GM18499 (cell line): ENCODE data around the gene MAN1C1.
"Not testable (repeated sequence)": the region's sequence is repeated elsewhere in the genome, so short reads cannot be mapped to it uniquely, and the experiment has no call there.

Experiments
- ATAC-seq: cut with Tn5 transposase; IDR thresholded peaks from one replicate; pipeline ENCODE4 v1.9.1; 2021; ENCODE audit warnings: moderate number of reproducible peaks; ENCODE audit not compliant: insufficient read depth, unreplicated experiment

MAN1C1 gene

GRCh38 chr1:25690396-25690956 is 73.9 kb downstream of the MAN1C1 start:
- no peak for ATAC-seq

- no peak for ATAC-seq
Measured at GRCh38 chr1:25691211-25691610, 74.6 kb downstream of the MAN1C1 start.

- no peak for ATAC-seq
Measured at GRCh38 chr1:25692560-25692959, 76.0 kb downstream of the MAN1C1 start.

DNA sequence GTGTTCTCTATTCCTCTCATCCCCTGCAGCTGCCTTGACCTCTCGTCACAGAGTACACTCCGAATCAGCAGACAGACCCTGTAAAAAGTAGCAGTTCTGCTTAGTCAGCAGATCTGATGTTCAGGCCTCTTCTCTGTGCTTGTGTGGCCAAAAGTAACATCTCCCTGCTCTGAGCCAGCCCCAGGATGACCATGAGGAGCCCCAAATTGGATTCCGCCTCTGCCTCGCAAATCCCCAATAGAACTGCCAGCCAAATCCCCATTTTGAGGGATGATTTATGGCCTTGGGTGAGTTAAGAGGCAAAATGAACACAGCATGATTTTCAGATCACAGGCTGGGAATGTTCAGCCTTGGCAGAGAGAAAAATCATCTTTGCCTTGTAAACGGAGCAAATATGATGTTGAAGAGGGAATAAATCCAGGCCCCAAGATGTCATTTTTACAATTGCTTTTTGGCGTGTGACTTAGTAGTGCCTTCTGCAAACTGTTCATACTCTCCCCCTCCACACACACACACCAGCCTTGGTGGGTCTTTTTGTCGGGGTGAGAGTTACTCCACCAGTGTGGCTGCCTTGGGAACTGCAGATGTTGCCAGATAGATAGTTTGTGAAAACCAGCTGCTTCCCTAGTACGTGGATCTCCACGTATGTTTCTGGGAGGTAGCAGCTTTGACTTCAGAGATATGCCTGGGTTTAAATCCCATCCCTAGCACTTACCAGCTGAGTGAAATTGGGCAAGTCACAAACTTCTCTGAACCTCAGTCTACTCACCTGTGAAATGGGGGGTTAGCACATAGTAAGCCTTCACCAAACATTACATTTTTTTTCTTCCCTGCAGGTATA is 77.8 kb downstream of the MAN1C1 start:
- no peak for ATAC-seq

- no peak for ATAC-seq
Measured at GRCh38 chr1:25695090-25695770, 78.6 kb downstream of the MAN1C1 start.

DNA sequence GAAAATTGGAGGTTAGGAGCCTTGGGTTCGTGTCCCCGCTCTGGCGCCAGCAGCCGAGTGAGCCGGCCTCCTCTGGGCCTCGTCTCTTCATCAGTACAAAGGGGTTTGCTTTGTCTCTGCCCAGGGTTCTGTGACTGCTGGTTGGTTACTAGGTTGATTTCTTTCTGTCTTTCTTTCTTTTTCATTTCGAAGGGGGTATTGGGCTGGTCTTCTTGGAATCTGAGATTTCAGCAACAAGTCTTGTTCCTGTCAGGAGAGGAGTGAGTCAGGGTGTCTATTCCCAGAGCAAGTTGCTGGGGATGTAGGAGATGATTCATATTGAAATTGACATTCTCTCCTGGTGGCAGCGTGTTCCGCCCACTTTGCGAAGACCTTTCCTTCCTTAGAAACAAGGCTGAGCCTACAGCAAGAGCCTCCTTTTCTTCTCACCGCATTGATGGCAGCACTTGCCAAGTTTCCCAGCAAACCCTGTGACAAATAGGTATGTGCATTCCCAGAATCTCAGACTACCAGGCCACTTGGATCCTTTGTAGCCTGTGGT is 79.2 kb downstream of the MAN1C1 start:
- ATAC-seq = no peak

GRCh38 chr1:25696643-25697042 is 80.1 kb downstream of the MAN1C1 start:
- not testable (repeated sequence) for ATAC-seq

- no peak for ATAC-seq
Measured at GRCh38 chr1:25697435-25698217, 81.0 kb downstream of the MAN1C1 start.

- no peak for ATAC-seq
Measured at GRCh38 chr1:25698252-25698651, 81.7 kb downstream of the MAN1C1 start.

- ATAC-seq = not testable (repeated sequence)
Measured at GRCh38 chr1:25699059-25699458, 82.5 kb downstream of the MAN1C1 start.

GRCh38 chr1:25699500-25700143 is 83.0 kb downstream of the MAN1C1 start:
- ATAC-seq = no peak

- no peak for ATAC-seq
Measured at GRCh38 chr1:25700144-25700523, 83.5 kb downstream of the MAN1C1 start.

- ATAC-seq = no peak
Measured at GRCh38 chr1:25700626-25701025, 84.0 kb downstream of the MAN1C1 start.

DNA sequence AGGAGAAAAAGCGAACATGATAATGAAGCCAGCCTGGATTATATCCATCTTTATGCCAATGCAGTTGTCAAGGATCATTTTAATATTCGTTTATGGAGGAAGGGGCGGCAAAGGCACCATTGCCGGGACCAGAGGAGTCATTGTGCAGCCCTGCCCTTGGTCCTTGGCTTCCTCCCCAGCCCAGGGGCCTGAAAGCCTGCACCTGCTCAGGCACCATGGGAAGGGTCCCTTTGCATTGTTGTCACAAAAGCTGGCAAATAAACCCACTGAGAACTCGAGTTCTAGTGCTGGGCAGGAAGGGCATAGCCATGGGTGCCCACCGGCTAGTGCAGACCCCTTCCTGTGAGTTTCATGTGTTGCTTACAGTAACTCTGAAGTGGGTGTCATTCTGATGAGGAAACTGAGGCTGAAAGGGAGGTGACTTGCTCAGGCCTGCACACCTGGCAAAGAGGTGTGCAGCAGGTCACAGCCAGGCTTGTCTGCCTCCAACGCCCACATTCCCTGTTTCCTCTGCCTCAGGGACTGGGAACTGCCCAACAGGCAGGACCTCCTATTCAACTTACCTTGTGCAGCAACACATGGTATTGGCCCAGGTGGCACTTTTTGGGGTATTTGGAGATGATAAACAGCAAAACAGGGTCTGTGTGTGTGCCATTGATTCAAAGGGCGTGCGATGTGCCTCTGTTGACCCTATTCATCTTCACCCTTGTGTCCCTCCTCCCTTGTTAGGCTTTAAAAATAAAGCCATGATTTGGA is 84.6 kb downstream of the MAN1C1 start:
- ATAC-seq = no peak

GRCh38 chr1:25702101-25702775 is 85.6 kb downstream of the MAN1C1 start:
- no peak for ATAC-seq

DNA sequence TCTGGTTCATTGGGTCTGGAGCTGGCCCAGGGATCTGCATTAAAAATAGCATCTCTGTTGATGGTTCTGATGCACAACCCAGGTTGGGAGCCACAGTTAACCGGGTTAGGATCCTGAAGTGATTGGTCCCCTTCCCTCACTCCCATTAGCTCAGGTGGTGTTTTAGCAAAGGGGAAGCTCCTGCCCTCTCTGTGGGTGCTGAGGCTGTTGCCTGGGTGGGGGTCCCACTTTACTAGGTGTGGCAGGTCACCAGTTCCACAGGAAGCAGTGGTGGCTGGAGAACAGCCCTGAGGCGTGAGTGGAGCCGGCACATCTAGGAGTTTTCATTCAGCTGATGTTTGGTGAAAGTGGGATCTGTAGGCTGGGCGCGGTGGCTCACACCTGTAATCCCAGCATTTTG is 86.5 kb downstream of the MAN1C1 start:
- ATAC-seq = no peak

- no peak for ATAC-seq
Measured at GRCh38 chr1:25703671-25704266, 87.2 kb downstream of the MAN1C1 start.

DNA sequence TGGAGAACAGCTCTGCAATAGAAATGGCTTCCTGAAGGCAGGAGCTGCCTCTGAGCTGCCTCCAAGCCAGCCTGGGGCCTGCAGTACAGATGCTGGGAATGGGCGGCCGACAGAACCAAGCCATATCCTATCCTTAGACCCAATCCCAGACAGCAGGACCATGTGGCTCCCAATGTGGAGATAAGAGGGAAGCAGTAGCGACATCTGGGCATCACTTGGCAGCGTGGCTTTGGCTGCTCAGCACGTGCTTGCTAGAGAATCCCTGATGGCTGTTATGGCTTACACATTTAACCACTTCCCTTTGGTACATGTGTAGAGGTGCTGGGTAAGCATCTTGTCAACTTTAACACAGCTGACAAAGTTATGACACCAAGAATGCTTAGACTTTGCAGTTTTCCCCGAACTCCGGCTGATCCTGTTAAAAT is 87.7 kb downstream of the MAN1C1 start:
- ATAC-seq = no peak
